ENCODE results near the gene WDR7.

Gene WDR7

GRCh38 chr18:57050310-57050949 lies 399.3 kb downstream of the WDR7 start:
- no peak overlapping the region for H3K27ac ChIP-seq
- TF ChIP-seq ZFX (IDR thresholded peaks at IDR 0.05; ENCODE audit: borderline replicate concordance) (no peak), CTCF (IDR thresholded peaks at IDR 0.05) (no peak)

- H3K27ac ChIP-seq, result no peak overlapping the region
- TF ChIP-seq CTCF (IDR thresholded peaks at IDR 0.05), result no peak
- no peak for TF ChIP-seq ZFX (IDR thresholded peaks at IDR 0.05; ENCODE audit: borderline replicate concordance)
Measured at GRCh38 chr18:57051021-57051656, 400.0 kb downstream of the WDR7 start.

- H3K27ac ChIP-seq, result no peak overlapping the region
- no peak for TF ChIP-seq CTCF (IDR thresholded peaks at IDR 0.05)
- no peak for TF ChIP-seq ZFX (IDR thresholded peaks at IDR 0.05; ENCODE audit: borderline replicate concordance)
Measured at GRCh38 chr18:57051657-57052044, 400.5 kb downstream of the WDR7 start.

- TF ChIP-seq ZFX (IDR thresholded peaks at IDR 0.05; ENCODE audit: borderline replicate concordance), result no peak
- TF ChIP-seq CTCF (IDR thresholded peaks at IDR 0.05), result no peak
- no peak overlapping the region for H3K27ac ChIP-seq
Measured at GRCh38 chr18:57052173-57052572, 401.0 kb downstream of the WDR7 start.

GRCh38 chr18:57052759-57053158 lies 401.6 kb downstream of the WDR7 start:
- no peak for TF ChIP-seq ZFX (IDR thresholded peaks at IDR 0.05; ENCODE audit: borderline replicate concordance)
- TF ChIP-seq CTCF (IDR thresholded peaks at IDR 0.05), result no peak
- H3K27ac ChIP-seq, result no peak overlapping the region

GRCh38 chr18:57054891-57055290 lies 403.7 kb downstream of the WDR7 start:
- TF ChIP-seq CTCF (IDR thresholded peaks at IDR 0.05) (no peak), ZFX (IDR thresholded peaks at IDR 0.05; ENCODE audit: borderline replicate concordance) (no peak)
- H3K27ac ChIP-seq, result no peak overlapping the region

- TF ChIP-seq CTCF (IDR thresholded peaks at IDR 0.05) (no peak), ZFX (IDR thresholded peaks at IDR 0.05; ENCODE audit: borderline replicate concordance) (no peak)
- H3K27ac ChIP-seq, result no peak overlapping the region
Measured at GRCh38 chr18:57057890-57058289, 406.7 kb downstream of the WDR7 start.
